ENCODE results near the gene HTN1. TPM values are rescaled to one million over a fixed set of nuclear protein-coding genes. Genes with fewer than 3 reads are reported as not detected.

HTN1 gene
- total RNA-seq, 4 donors from 2014 or later: not detected

DNA sequence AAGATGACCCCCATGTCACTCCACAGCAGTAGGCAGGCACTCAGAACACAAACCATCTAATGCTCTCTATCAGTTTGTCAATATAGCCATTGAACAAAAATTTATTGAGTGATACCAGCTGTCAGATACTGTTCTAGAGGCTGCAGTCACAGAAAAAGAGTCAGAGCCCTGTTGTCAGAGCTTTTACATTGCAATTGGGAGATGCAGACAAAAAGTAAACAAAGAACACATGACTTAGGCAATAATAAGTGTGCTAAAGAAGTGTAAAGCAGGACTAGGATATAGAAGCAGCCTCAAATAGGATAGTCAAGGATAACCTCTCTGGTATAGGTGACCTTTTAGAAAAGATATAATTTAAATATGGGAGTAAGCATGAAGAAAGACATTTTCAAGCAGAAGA, 8.9 kb downstream of the HTN1 start:
- no peaks in the 10 kb centered on the region for H3K27me3 ChIP-seq
- H3K9me3 ChIP-seq: no peaks in the 10 kb centered on the region
- no peaks in the 10 kb centered on the region for H3K4me1 ChIP-seq
- no peak overlapping the region for H3K4me3 ChIP-seq (replicated peaks in 1 of 3)
- DNase-seq: no peak
- H3K27ac ChIP-seq: no peak overlapping the region
- H3K36me3 ChIP-seq: no peaks in the 10 kb centered on the region
- TF ChIP-seq, protein P1, sequence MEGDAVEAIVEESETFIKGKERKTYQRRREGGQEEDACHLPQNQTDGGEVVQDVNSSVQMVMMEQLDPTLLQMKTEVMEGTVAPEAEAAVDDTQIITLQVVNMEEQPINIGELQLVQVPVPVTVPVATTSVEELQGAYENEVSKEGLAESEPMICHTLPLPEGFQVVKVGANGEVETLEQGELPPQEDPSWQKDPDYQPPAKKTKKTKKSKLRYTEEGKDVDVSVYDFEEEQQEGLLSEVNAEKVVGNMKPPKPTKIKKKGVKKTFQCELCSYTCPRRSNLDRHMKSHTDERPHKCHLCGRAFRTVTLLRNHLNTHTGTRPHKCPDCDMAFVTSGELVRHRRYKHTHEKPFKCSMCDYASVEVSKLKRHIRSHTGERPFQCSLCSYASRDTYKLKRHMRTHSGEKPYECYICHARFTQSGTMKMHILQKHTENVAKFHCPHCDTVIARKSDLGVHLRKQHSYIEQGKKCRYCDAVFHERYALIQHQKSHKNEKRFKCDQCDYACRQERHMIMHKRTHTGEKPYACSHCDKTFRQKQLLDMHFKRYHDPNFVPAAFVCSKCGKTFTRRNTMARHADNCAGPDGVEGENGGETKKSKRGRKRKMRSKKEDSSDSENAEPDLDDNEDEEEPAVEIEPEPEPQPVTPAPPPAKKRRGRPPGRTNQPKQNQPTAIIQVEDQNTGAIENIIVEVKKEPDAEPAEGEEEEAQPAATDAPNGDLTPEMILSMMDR (IDR thresholded peaks at IDR 0.05): no peak
- no peak for TF ChIP-seq POLR2A (IDR thresholded peaks at IDR 0.05)
- intact Hi-C loops (cut with DNase I): no loop called here

DNA sequence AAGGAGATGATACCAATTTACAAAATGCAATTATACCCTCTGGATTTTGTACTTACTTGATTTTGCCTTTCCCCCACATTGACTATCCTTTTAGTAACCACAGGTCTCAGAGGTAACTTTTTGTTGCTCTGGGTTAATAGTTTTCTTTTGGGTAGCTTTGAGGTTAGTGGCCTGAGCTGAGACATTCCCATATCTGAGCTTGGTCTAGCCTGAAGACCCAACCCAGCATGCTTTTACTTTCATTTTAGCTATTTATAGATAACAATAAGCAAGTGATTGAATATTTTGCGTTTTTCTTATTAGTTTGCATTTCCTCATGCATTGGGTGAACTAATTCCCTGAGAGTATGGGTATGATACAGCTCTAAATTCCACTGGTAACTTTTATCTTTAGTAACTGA, 11.8 kb downstream of the HTN1 start:
- no peak for DNase-seq
- TF ChIP-seq, protein P1 (IDR thresholded peaks at IDR 0.05): no peak
- no peak for TF ChIP-seq POLR2A (IDR thresholded peaks at IDR 0.05)
- Histone ChIP-seq H3K4me3 (replicated peaks in 1 of 3) (no peak overlapping the region), H3K27me3 (no peaks in the 10 kb centered on the region), H3K36me3 (no peaks in the 10 kb centered on the region), H3K4me1 (no peaks in the 10 kb centered on the region), H3K27ac (no peak overlapping the region), H3K9me3 (no peaks in the 10 kb centered on the region)
- WGBS, 2 donors: 75 to 82% methylated on average over 1 of the region's 1 CpG
- intact Hi-C loops (cut with DNase I): no loop called here

DNA sequence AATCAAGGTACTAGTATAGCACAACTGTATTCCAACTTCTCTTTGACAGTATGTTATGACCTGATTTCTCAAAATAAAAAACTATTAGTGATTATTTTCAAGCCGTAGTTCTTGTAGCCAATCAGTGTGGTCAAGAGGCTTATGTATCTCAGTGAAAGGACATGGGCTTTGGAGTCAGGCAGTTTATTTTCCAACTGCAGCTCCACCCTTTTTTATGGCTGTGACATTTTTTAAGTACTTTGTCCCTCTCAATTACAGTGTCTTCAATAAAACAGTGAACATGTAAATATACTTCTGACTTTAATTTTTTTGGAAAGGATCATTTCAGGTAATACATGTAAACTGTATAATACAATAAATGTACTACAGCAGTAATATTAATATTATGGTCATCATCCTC, 30.0 kb downstream of the HTN1 start:
- 85 to 86% methylated on average over 1 of the region's 1 CpG for WGBS, 2 donors
- no peaks in the 10 kb centered on the region for H3K27me3 ChIP-seq
- H3K4me1 ChIP-seq: no peaks in the 10 kb centered on the region
- no peak for DNase-seq
- H3K27ac ChIP-seq: no peak overlapping the region
- H3K4me3 ChIP-seq (replicated peaks in 1 of 3): no peak overlapping the region
- intact Hi-C loops (cut with DNase I): no loop called here
- TF ChIP-seq POLR2A (IDR thresholded peaks at IDR 0.05): no peak
- TF ChIP-seq, protein P1 (IDR thresholded peaks at IDR 0.05): no peak
- no peaks in the 10 kb centered on the region for H3K9me3 ChIP-seq
- no peaks in the 10 kb centered on the region for H3K36me3 ChIP-seq

DNA sequence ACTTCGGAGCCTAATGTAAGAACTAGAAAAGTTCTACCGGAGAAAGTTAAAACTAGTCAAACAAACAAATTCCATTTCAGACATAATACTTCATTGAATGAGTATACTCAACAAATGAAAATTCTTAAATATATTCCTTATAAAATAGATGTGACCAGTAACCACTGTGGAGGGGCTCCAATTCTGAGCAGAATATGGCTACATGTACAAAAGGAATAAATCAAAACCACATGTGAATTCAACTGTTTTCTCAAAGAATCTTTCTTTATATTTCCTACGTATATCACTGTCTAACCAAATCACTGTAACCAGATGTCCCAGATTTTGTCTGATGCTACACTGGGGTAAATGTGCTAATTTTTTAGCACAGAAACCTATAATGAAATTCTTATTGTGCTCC, 49.0 kb downstream of the HTN1 start:
- TF ChIP-seq, protein P1 (IDR thresholded peaks at IDR 0.05): no peak
- TF ChIP-seq POLR2A (IDR thresholded peaks at IDR 0.05): no peak
- DNase-seq: no peak
- no peaks in the 10 kb centered on the region for H3K4me1 ChIP-seq
- no peaks in the 10 kb centered on the region for H3K27me3 ChIP-seq
- H3K27ac ChIP-seq: no peak overlapping the region
- H3K9me3 ChIP-seq: no peaks in the 10 kb centered on the region
- intact Hi-C loops (cut with DNase I): no loop called here
- WGBS, 2 donors: 76 to 80% methylated on average over 3 of the region's 3 CpGs
- no peak overlapping the region for H3K4me3 ChIP-seq (replicated peaks in 1 of 3)
- no peaks in the 10 kb centered on the region for H3K36me3 ChIP-seq

Other genes with a start within 250 kb of the HTN1 start
- gene SULT1E1, start 190.3 kb upstream of the HTN1 start, total RNA-seq: not detected
- not detected for gene CSN1S1, start 119.4 kb upstream of the HTN1 start, total RNA-seq
- not detected for gene CSN2, start 84.7 kb upstream of the HTN1 start, total RNA-seq
- not detected for gene STATH, start 54.5 kb upstream of the HTN1 start, total RNA-seq
- gene HTN3, start 22.0 kb upstream of the HTN1 start, total RNA-seq: not detected
- not detected for gene PRR27, start 103.8 kb downstream of the HTN1 start, total RNA-seq
- 10 to 100 TPM in 1 of 4 donors, 1 to 10 TPM in 3; 1.9 to 18.5 (median 3.9) TPM for gene ODAM, start 145.3 kb downstream of the HTN1 start, total RNA-seq
- not detected for gene FDCSP, start 175.7 kb downstream of the HTN1 start, total RNA-seq
- gene CSN3, start 192.2 kb downstream of the HTN1 start, total RNA-seq: not detected

All from thyroid gland (tissue), 4 donors.